NB4 (cell line): ENCODE results near the gene CTCF.

ENCODE experiments used
- CTCF ChIP-seq: IDR thresholded peaks from one replicate; pipeline ENCODE4 v1.5.1; 2012; ENCODE audit warnings: low read depth, low read length
- MAX ChIP-seq: IDR thresholded peaks from 2 replicates; pipeline ENCODE4 v1.6.1; 2011; ENCODE audit warnings: low read depth, low read length
- POLR2A ChIP-seq: IDR thresholded peaks from 2 replicates; pipeline ENCODE4 v1.6.1; 2011; ENCODE audit warnings: mild to moderate bottlenecking; ENCODE audit not compliant: insufficient read length; ENCODE audit errors: extremely low read depth

- no peak for TF ChIP-seq MAX
- no peak for TF ChIP-seq CTCF
- TF ChIP-seq POLR2A: no peak
Observed at GRCh38 chr16:67664258-67664657, 101.9 kb downstream of the CTCF start.
